ENCODE measurements around the gene MAPK4.
"Not testable (repeated sequence)": the region's sequence is repeated elsewhere in the genome, so short reads cannot be mapped to it uniquely, and the experiment has no call there.

Gene MAPK4

GRCh38 chr18:50559752-50560680 is at the start of gene MAPK4:
TSS of gene MAPK4 (plus strand) at chr18:50560087. CDS start at chr18:50663959, 103,872 bp downstream.
- DNase-seq: no peak

GRCh38 chr18:50517277-50517676 is 42.6 kb upstream of the MAPK4 start:
- DNase-seq: not testable (repeated sequence)

- no peak for DNase-seq
These were observed 40.9 kb upstream of the MAPK4 start for GRCh38 chr18:50518787-50519546.

GRCh38 chr18:50523165-50523564 is 36.7 kb upstream of the MAPK4 start:
- DNase-seq: no peak

- no peak for DNase-seq
These were observed 32.1 kb upstream of the MAPK4 start for GRCh38 chr18:50527636-50528307.

- no peak for DNase-seq
These were observed 31.1 kb upstream of the MAPK4 start for GRCh38 chr18:50528806-50529205.

- not testable (repeated sequence) for DNase-seq
These were observed 26.1 kb upstream of the MAPK4 start for GRCh38 chr18:50533822-50534221.

GRCh38 chr18:50544476-50544875 is 15.4 kb upstream of the MAPK4 start:
- DNase-seq: not testable (repeated sequence)

GRCh38 chr18:50545936-50546335 is 14.0 kb upstream of the MAPK4 start:
- DNase-seq: no peak

GRCh38 chr18:50548160-50548559 is 11.7 kb upstream of the MAPK4 start:
- no peak for DNase-seq

- DNase-seq: not testable (repeated sequence)
These were observed 8.2 kb upstream of the MAPK4 start for GRCh38 chr18:50551651-50552050.

- no peak for DNase-seq
These were observed 1.7 kb upstream of the MAPK4 start for GRCh38 chr18:50558157-50558556.

- no peak for DNase-seq
These were observed 737 bp upstream of the MAPK4 start for GRCh38 chr18:50558948-50559751.

- DNase-seq: no peak
These were observed 1.1 kb downstream of the MAPK4 start for GRCh38 chr18:50560681-50561629.

GRCh38 chr18:50562258-50562657 is 2.4 kb downstream of the MAPK4 start:
- not testable (repeated sequence) for DNase-seq

- no peak for DNase-seq
These were observed 2.8 kb downstream of the MAPK4 start for GRCh38 chr18:50562686-50563085.

GRCh38 chr18:50563376-50563775 is 3.5 kb downstream of the MAPK4 start:
- no peak for DNase-seq

- DNase-seq: no peak
These were observed 10.0 kb downstream of the MAPK4 start for GRCh38 chr18:50569930-50570329.

GRCh38 chr18:50571606-50572005 is 11.7 kb downstream of the MAPK4 start:
- no peak for DNase-seq

- not testable (repeated sequence) for DNase-seq
These were observed 13.3 kb downstream of the MAPK4 start for GRCh38 chr18:50573196-50573595.

- no peak for DNase-seq
These were observed 13.8 kb downstream of the MAPK4 start for GRCh38 chr18:50573679-50574078.
